SK-N-MC (cell line): ENCODE measurements around the gene POLR2L.

Experiments
- EZH2 ChIP-seq: fragments of 200-600 bp; sonication (generic); IDR thresholded peaks from one replicate; pipeline ENCODE4 v1.6.1; 2017; ENCODE audit warnings: antibody characterized with exemption
- POLR2AphosphoS5 ChIP-seq: IDR thresholded peaks from 2 replicates; pipeline ENCODE4 v1.6.1; 2012; ENCODE audit warnings: mild to moderate bottlenecking, low read depth, low read length, borderline replicate concordance

DNA sequence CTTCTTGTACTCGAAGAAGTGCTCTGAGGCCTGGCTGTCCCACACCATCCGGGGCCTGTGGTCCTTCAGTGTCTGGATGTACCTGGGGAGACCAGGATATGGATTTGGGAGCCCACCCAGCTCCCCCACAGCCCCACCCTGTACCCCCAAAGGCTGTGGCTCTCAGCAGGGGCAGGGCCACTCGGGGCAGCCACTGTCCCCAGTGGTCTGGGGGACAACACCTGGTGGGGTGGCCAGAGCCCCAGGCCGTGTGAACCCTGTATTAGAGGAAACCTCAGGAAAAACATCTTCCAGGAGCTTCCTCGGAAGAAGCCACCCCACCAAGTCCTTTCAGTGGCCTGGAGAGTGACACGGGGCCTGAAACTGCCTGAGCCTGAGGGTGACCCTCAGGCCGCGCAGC lies 28.1 kb upstream of the POLR2L start:
- TF ChIP-seq EZH2: no peak
- TF ChIP-seq POLR2AphosphoS5: no peak
